ENCODE measurements around the gene CDH4.

DNA sequence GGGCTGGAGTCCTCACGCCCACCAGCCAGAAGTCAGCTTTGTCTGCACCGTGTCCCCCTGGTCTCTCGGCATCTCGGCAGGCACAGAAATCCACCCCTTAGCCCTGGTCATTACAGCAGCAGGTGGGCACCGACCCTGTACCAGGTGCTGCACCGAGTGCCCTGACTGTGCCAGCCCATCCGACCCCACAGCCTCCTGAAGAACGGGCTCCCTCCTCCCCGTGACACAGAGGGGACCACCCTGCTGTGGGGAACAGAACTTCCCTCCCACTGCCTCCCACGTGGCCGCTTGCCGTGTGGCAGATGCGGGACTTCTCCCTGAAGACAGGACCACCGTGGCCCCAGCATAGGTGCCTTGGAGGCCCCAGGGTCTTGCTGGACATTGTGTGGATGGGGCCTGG is 652.4 kb downstream of the CDH4 start:
- TF ChIP-seq, protein P1, sequence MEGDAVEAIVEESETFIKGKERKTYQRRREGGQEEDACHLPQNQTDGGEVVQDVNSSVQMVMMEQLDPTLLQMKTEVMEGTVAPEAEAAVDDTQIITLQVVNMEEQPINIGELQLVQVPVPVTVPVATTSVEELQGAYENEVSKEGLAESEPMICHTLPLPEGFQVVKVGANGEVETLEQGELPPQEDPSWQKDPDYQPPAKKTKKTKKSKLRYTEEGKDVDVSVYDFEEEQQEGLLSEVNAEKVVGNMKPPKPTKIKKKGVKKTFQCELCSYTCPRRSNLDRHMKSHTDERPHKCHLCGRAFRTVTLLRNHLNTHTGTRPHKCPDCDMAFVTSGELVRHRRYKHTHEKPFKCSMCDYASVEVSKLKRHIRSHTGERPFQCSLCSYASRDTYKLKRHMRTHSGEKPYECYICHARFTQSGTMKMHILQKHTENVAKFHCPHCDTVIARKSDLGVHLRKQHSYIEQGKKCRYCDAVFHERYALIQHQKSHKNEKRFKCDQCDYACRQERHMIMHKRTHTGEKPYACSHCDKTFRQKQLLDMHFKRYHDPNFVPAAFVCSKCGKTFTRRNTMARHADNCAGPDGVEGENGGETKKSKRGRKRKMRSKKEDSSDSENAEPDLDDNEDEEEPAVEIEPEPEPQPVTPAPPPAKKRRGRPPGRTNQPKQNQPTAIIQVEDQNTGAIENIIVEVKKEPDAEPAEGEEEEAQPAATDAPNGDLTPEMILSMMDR (conservative IDR thresholded peaks at IDR 0.05): no peak
- no peak for TF ChIP-seq EZH2 (IDR thresholded peaks at IDR 0.05; ENCODE audit: low read depth)
